GF-D8 (cell line): ENCODE measurements around the gene NOS1.
"Not testable (repeated sequence)": the region's sequence is repeated elsewhere in the genome, so short reads cannot be mapped to it uniquely, and the experiment has no call there.

ENCODE experiments used
- DNase-seq: peaks from one replicate; lab custom pipeline; 2025; lab: John Stamatoyannopoulos, UW

Gene NOS1

DNA sequence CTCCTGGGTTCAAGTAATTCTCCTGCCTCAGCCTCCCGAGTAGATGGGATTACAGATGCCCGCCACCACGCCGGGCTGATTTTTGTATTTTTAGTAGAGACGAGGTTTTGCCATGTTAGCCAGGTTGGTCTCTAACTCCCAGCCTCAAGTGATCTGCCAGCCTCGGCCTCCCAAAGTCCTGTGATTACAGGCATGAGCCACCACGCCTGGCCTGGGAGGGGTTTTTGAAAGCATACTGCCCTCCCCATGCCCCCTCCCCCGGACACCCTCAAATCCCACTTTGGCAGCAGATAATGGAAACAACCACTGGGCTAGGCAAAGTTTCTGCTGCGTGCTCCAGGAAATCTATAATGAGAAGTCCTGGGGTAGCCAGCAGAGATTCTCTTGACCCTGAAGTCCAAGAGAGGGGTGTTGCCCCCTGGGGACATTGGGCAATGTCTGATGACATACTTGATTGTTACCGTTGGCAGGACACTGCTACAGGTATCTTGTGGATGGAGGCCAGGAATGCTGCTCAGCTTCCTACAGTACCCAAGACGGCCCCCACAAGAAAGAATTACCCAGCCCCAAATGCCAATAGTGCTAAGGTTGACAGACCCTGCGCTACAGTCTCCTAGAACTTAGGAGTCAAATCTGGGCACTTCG, 152.5 kb downstream of the NOS1 start:
- DNase-seq, result no peak

- no peak for DNase-seq
Observed at GRCh38 chr12:117208206-117208605, 153.2 kb downstream of the NOS1 start.

- DNase-seq, result no peak
Observed at GRCh38 chr12:117207675-117208074, 153.8 kb downstream of the NOS1 start.

DNA sequence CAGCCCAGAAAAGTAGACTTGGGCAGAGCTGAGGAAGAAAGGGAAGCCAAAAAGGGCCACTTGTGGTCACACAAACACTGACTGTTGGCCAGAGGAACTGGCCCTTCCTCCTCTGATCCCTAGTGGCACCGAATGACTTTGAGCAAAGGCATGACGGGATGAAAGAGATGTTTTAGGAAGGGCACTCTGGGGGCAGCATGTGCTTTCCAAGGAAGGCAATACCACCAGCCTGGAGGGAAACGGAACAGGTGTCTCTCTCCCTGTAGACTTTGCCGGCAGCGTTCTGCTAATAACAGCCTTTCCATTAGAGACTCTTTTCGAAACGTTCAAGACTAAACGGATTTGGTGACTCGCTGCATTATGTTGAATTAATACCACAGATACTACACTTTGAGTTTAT, 158.9 kb downstream of the NOS1 start:
- DNase-seq, result no peak

- DNase-seq, result no peak
Observed at GRCh38 chr12:117202033-117202432, 159.4 kb downstream of the NOS1 start.

DNA sequence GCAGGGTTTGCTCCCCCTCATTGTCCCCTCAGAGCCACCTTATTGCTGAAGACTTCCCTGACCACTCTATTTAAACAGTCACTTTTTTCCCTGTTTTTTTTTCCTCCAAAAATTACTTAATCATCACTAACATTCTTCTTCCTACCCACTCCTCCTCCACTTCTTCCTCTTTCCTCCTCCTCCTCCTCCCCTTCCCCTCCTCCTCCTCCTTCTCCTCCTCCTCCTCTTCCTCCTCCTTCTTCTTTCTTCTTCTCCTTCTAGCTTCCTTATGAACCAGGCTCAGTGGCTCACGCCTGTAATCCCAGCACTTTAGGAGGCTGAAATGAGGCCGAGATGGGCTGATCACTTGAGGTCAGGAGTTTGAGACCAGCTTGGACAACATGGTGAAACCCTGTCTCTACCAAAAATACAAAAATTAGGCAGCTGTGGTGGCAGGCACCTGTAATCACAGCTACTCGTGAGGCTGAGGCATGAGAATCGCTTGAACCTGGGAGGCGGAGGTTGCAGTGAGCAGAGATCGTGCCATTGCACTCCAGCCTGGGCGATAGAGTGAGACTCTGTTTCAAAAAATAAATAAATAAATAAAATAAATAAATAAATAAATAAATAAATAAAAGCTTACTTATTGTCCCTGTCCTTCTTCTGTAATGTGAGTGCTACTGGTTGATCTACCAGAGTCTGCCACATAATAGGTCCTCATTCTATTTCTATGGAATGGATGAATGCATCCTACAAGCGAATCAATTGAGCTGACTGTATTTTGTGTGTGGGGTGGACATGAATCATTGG, 161.3 kb downstream of the NOS1 start:
- not testable (repeated sequence) for DNase-seq

GRCh38 chr12:117196334-117196733, 165.1 kb downstream of the NOS1 start:
- not testable (repeated sequence) for DNase-seq

- not testable (repeated sequence) for DNase-seq
Observed at GRCh38 chr12:117195027-117195426, 166.4 kb downstream of the NOS1 start.

DNA sequence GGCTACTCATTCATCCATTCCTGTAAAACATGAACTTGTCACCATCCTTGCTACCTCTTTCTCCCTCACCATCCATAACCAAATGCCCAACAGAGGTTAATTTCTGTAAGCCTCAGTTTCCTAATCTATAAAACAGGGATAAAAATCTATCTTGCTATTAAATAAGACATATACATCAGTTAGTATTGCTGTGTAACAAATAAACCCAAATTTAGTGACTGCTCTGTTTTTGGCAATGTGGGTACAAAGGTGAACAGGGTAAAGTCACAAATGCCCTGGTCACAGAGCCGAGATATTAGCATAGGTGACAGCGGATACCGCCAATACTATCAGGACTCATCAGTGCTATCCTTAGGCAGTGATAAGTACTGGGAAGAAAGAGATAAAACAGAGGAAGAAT, 167.5 kb downstream of the NOS1 start:
- no peak for DNase-seq

- not testable (repeated sequence) for DNase-seq
Observed at GRCh38 chr12:117192581-117192980, 168.8 kb downstream of the NOS1 start.

- no peak for DNase-seq
Observed at GRCh38 chr12:117192057-117192456, 169.4 kb downstream of the NOS1 start.

DNA sequence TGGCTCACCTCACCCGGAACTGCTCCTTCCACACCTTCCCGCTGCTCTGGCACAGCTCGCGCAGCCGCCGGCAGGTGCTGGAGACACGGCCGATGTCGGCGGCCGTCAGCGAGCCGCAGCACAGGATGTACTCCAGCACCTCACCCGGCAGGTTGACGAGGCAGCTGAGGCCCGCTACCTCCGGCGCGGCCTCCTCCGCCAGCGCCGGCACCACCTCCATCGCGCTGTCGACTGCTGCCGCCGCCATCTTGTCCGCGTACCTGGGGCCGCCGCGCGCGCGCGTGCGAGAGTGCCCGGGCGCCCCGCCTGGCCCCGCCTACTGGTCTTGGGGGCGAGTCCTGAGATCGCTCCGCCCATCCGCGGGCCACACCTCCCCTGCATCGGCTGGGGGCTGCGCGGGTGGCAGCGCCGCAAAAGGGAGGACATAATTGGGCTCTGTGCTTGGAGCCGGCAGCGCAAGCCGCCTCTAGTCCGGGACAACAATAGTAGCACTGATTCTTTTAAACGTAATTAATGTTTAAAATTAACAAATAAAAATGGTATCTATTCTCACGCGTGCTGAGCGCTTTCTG, 171.1 kb downstream of the NOS1 start, which contains the start of gene FBXO21:
Gene FBXO21 (minus strand): TSS at position 261 of the 572 bp plus-strand sequence. CDS start 14 bp downstream, at position 247.
- peak; percentile 30 for DNase-seq

DNA sequence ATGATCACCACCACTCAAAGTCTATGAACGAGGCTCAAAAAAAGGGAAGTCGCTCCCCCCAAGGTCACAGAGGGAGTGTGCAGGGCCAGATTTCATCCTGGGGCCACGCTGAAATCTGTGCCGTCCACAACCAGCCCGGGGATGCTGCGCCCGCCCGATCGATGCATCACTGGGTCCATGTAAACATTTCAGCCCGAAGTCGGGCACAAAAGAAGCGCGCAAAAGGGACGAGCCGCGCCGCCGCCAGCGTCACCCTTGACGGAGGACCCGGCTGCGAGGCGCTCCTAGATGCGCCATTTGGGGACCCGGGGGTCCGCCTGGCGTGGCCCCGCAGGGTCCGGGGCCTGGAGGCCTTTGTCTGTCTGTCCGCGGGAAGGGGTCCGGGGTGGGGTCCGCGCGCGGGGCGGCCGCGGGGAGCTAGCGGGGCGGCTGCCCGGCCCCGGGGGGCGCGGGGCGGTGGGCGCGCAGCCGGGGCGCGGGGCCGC, 171.7 kb downstream of the NOS1 start:
- DNase-seq, result no peak

- DNase-seq, result no peak
Observed at GRCh38 chr12:117188961-117189724, 172.3 kb downstream of the NOS1 start.

GRCh38 chr12:117188121-117188665, 173.2 kb downstream of the NOS1 start:
- no peak for DNase-seq

DNA sequence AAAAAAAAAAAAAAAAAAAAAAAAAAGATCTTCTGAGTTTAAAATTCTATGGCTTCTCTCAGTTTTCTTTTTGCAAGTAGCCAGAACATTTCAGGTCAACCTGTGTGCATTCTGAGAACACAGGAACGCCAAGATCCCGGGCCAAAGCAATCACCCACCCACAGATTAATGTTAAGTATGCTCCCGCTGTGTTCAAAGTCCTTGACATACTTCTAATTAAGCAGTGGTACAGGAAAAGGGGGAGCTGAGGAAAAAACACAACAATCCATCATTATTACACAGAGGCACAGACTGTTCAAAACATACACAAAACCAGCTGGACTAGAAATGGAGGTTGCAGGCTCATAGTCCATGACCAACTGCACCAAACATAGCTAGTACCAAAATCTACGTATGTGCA, 174.0 kb downstream of the NOS1 start:
- DNase-seq, result no peak

GRCh38 chr12:117182866-117183265, 178.6 kb downstream of the NOS1 start:
- no peak for DNase-seq

- DNase-seq, result not testable (repeated sequence)
Observed at GRCh38 chr12:117181468-117181843, 180.0 kb downstream of the NOS1 start.

GRCh38 chr12:117180758-117181467, 180.5 kb downstream of the NOS1 start:
- DNase-seq, result no peak

DNA sequence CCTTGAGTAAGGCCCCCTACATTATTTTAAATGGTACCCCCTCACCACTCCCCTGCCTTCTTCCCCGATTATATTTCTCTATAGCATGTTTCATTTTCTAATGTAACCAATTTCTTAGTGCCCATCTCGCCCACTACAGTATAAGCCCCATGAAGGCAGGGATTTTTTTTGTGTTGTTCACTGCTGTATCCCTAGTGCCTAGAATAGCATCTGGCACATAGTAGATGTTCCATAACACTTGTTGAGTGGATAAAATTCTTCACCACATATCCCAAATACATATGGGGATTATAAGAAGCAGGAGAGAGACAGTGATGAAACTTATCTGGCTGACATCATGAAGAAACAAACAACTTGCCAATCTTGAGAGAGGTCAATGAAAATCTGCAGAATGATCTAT, 182.7 kb downstream of the NOS1 start:
- DNase-seq, result no peak

GRCh38 chr12:117178301-117178700, 183.1 kb downstream of the NOS1 start:
- DNase-seq, result no peak
